Peyer's patch (tissue), 4 donors: ENCODE measurements around the gene UTS2B. TPM values are rescaled to one million over a fixed set of nuclear protein-coding genes. Genes with fewer than 3 reads are reported as not detected.

Source experiments
- DNase-seq, 3 donors: peaks; one replicate each; pipeline ENCODE4 v3.0.0-alpha.2; 2017 to 2019
- H3K27ac ChIP-seq, 4 donors: fragments of 200-600 bp; sonication (generic); one replicate each; pipeline ENCODE4 v1.5.1; 2016 to 2019
- H3K27me3 ChIP-seq, 2 donors: fragments of 200-600 bp; sonication (generic); one replicate each; pipeline ENCODE4 v1.5.1; 2019
- H3K36me3 ChIP-seq, 3 donors: fragments of 200-600 bp; sonication (generic); one replicate each; pipeline ENCODE4 v1.5.1; 2016 to 2019
- H3K4me1 ChIP-seq, 4 donors: fragments of 200-600 bp; sonication (generic); one replicate each; pipeline ENCODE4 v1.5.1; 2016 to 2019
- H3K4me3 ChIP-seq, 4 donors: fragments of 200-600 bp; sonication (generic); 1 replicate in 3 of 4; 2 replicates in 1 of 4; pipeline ENCODE4 v1.5.1; 2016 to 2019; ENCODE audit warnings: mild to moderate bottlenecking in 1 of 4
- H3K9me3 ChIP-seq, 4 donors: fragments of 200-600 bp; sonication (generic); one replicate each; pipeline ENCODE4 v1.5.1; 2016 to 2019; ENCODE audit warnings: mild to moderate bottlenecking in 1 of 4
- POLR2A ChIP-seq, 2 donors: fragments of 450-650 bp; IDR thresholded peaks; one replicate each; pipeline ENCODE4 v1.5.1; 2017; ENCODE audit warnings: antibody characterized with exemption in 2 of 2, mild to moderate bottlenecking in 2 of 2, moderate library complexity in 2 of 2
- total RNA-seq, 4 donors: library from RNA; depleted of rRNA; stranded (reverse); fragments of >200 nt; gene quantifications; one replicate each; pipeline ENCODE4 v1.1.0, GENCODE V29; 2016
- TF ChIP-seq, protein P1 (sequence below), 6 experiments: fragments of 450-650 bp in 4 of 6; fragments of 200-600 bp in 2 of 6; sonication (generic) in 1 of 6; IDR thresholded peaks; one replicate each; pipeline ENCODE4 v1.5.1; 2017 to 2019; ENCODE audit warnings: antibody characterized with exemption in 6 of 6, mild to moderate bottlenecking in 3 of 6, moderate library complexity in 1 of 6

The UTS2B gene
- total RNA-seq, 4 donors from 2014 or later = 1.9 to 6.6 TPM; not detected in 2

DNA sequence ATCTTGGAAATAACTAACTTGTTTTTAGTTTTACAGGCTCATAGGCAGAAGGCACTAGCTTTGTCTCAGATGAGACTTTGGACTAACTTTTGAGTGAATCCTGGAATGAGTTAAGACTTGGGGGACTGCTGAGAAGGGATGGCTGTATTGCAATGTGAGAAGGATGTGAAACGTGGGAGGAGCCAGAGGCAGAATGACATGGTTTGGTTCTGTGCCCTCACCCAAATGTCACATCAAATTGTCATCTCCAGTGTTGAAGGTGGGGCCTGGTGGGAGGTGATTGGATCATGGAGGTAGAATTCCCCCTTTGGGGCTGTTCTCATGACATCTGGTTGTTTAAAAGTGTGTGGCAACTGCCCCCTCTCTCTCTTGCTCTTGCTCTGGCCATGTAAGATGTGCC, 29.9 kb downstream of the UTS2B start:
- TF ChIP-seq POLR2A (IDR thresholded peaks at IDR 0.05) = no peak
- TF ChIP-seq, protein P1, sequence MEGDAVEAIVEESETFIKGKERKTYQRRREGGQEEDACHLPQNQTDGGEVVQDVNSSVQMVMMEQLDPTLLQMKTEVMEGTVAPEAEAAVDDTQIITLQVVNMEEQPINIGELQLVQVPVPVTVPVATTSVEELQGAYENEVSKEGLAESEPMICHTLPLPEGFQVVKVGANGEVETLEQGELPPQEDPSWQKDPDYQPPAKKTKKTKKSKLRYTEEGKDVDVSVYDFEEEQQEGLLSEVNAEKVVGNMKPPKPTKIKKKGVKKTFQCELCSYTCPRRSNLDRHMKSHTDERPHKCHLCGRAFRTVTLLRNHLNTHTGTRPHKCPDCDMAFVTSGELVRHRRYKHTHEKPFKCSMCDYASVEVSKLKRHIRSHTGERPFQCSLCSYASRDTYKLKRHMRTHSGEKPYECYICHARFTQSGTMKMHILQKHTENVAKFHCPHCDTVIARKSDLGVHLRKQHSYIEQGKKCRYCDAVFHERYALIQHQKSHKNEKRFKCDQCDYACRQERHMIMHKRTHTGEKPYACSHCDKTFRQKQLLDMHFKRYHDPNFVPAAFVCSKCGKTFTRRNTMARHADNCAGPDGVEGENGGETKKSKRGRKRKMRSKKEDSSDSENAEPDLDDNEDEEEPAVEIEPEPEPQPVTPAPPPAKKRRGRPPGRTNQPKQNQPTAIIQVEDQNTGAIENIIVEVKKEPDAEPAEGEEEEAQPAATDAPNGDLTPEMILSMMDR (IDR thresholded peaks at IDR 0.05) = no peak
- Histone ChIP-seq H3K4me1 (peaks cover 0 to 15% (median 4%) of the 10 kb centered on the region in 4 donors), H3K27ac (peak overlapping the region in 2 of 4 donors; percentile 41 to 69), H3K36me3 (no peaks in the 10 kb centered on the region), H3K27me3 (no peaks in the 10 kb centered on the region), H3K4me3 (no peak overlapping the region), H3K9me3 (no peaks in the 10 kb centered on the region)
- no peak for DNase-seq

DNA sequence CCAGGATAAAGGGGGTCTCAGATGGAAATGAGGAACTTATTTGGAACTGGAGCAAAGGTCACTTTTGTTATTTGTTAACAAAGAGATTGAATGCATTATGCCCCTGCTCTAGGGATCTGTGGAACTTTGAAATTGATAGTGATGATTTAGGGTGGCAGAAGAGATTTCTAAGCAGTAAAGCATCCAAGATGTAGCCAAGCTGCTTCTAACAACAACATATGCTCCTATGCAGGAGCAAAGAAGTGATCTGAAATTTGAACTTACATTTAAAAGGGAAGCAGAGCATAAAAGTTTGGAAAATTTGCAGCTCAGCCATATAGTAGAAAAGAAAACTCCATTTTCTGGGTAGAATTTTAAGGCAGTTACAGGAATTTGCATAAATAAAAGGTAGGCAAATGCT, 31.5 kb downstream of the UTS2B start:
- H3K27me3 ChIP-seq = no peaks in the 10 kb centered on the region
- peak overlapping the region in 1 of 4 donors; percentile 69 for H3K27ac ChIP-seq
- H3K36me3 ChIP-seq = no peaks in the 10 kb centered on the region
- TF ChIP-seq POLR2A (IDR thresholded peaks at IDR 0.05) = no peak
- TF ChIP-seq, protein P1 (IDR thresholded peaks at IDR 0.05) = no peak
- no peaks in the 10 kb centered on the region for H3K9me3 ChIP-seq
- no peak overlapping the region for H3K4me3 ChIP-seq
- DNase-seq = no peak
- peaks cover 0 to 15% (median 4%) of the 10 kb centered on the region in 4 donors for H3K4me1 ChIP-seq

DNA sequence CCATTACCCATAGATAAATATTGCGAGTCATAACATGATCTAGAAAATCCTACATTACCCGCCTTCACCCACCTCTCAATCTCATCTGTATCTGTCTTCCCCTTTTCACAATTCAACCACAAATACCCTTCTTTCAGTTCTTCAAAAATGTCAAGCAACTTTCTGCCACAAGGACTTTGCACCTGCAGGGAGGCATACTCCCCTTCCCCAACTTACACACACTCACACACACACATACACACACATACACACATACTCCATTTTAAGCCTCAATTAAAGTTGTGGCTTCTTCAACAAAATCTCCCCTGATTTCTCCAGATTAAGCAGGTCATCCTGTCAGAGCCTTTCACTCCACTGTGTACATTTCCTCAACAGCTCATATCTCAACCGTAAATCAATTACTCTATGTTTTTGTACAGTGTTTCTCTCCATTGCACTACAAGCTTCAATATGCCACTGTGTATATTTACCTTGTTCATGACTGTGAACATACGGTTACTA, 34.2 kb downstream of the UTS2B start:
- Histone ChIP-seq H3K9me3 (no peaks in the 10 kb centered on the region), H3K27ac (peak overlapping the region in 2 of 4 donors; percentile 42 to 63), H3K27me3 (no peaks in the 10 kb centered on the region), H3K4me3 (no peak overlapping the region), H3K4me1 (peaks cover 0 to 15% (median 4%) of the 10 kb centered on the region in 4 donors), H3K36me3 (no peaks in the 10 kb centered on the region)
- DNase-seq = peak in 2 of 3 donors; percentile 49 to 72
- TF ChIP-seq, protein P1 (IDR thresholded peaks at IDR 0.05) = no peak
- no peak for TF ChIP-seq POLR2A (IDR thresholded peaks at IDR 0.05)

DNA sequence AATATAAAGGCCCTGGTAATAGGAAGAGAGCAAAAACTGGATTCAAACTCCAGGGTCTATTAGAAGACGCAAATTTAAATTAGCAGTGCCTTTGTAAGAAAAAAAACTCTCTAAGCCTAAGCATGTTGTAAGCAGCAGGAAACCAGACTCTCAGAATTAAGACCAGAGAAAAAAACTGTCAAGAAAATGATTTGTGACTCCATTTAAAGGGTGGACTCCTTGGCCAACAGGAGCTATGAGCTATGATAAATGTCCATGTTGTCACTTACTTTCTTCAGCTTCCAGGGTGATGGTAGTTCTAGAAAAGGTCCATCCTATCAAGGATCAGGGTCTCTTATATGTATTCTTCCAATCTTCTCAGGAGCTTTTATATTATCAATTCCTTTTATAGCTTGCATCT, 36.0 kb downstream of the UTS2B start:
- no peaks in the 10 kb centered on the region for H3K27me3 ChIP-seq
- no peak overlapping the region for H3K4me3 ChIP-seq
- no peak for DNase-seq
- H3K27ac ChIP-seq = peak overlapping the region in 1 of 4 donors; percentile 63
- no peaks in the 10 kb centered on the region for H3K36me3 ChIP-seq
- TF ChIP-seq POLR2A (IDR thresholded peaks at IDR 0.05) = no peak
- TF ChIP-seq, protein P1 (IDR thresholded peaks at IDR 0.05) = no peak
- peaks cover 0 to 9% (median 3%) of the 10 kb centered on the region in 4 donors for H3K4me1 ChIP-seq
- no peaks in the 10 kb centered on the region for H3K9me3 ChIP-seq

DNA sequence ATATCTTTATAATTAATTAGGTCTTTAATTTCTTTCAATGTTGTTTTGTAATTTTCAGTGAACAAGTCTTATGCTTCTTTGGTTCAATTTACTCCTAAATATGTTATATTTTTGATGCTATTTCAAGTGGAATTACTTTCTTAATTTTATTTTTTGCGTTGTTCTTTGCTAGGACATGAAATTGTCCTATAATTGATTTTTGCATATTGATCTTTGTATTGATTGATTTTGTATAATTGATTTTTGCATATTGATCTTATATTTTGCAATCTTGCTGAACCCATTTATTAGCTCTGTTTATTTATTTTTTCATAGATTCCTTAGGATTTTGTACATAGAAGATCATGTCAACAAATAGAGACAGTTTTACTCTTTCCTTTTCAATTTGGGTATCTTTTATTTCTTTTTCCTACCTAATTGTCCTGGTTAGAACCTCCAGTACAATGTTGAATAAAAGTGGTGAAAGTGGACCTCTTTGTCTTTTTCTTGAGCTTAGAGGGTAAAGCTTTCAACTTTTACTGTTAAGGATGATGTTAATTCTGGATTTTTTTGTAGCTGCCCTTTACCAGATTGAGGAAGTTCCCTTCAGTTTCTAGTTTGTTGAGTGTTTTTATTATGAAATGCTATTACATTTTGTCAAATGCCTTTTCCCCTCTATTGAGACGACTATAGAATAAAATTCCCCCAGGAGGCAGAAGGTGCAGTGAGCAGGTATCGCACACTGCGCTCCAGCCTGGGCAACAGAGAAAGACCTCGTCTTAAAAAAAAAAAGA, 37.9 kb downstream of the UTS2B start:
- H3K4me1 ChIP-seq = peaks cover 0 to 9% (median 0%) of the 10 kb centered on the region in 4 donors
- no peaks in the 10 kb centered on the region for H3K27me3 ChIP-seq
- TF ChIP-seq, protein P1 (IDR thresholded peaks at IDR 0.05) = no peak
- no peak for TF ChIP-seq POLR2A (IDR thresholded peaks at IDR 0.05)
- no peak overlapping the region for H3K4me3 ChIP-seq
- no peaks in the 10 kb centered on the region for H3K36me3 ChIP-seq
- peak overlapping the region in 1 of 4 donors; percentile 36 for H3K27ac ChIP-seq
- no peak for DNase-seq
- no peaks in the 10 kb centered on the region for H3K9me3 ChIP-seq
